WTC11 (cell line): Measurements from ENCODE around the gene NUP88. TPM values are rescaled to one million over a fixed set of nuclear protein-coding genes. Genes with fewer than 3 reads are reported as not detected.

Experiments used
- ATAC-seq: fragments of 200-7000 bp; cut with Tn5 transposase; 2 replicates; pipeline ENCODE4 v1.10.0; 2021; ENCODE audit warnings: mild to moderate bottlenecking, moderate library complexity
- CTCF ChIA-PET: fragments of 300-600 bp; sonication (Branson Sonifier 250); formaldehyde crosslinking; loops from one replicate; lab custom pipeline; 2021; ENCODE audit warnings: antibody characterized with exemption; lab: Charles Lee
- POLR2A ChIA-PET: fragments of 350-600 bp; sonication (Branson Sonifier 250); formaldehyde crosslinking; loops from one replicate; lab custom pipeline; 2021; ENCODE audit warnings: antibody characterized with exemption; lab: Charles Lee
- DNase-seq: peaks from one replicate; pipeline ENCODE4 v3.0.0; 2021; ENCODE audit warnings: low spot score
- H3K27ac Mint-ChIP-seq: 2 replicates; pipeline ENCODE4 v1.8.0; 2021; ENCODE audit warnings: mixed read lengths
- H3K27me3 Mint-ChIP-seq: 2 replicates; pipeline ENCODE4 v1.8.0; 2021; ENCODE audit warnings: low read depth, mild to moderate bottlenecking, moderate library complexity, mixed read lengths
- H3K36me3 Mint-ChIP-seq: 2 replicates; pipeline ENCODE4 v1.8.0; 2021; ENCODE audit warnings: mixed read lengths
- H3K4me1 Mint-ChIP-seq: 2 replicates; pipeline ENCODE4 v1.8.0; 2022; ENCODE audit warnings: mixed read lengths
- H3K4me3 Mint-ChIP-seq: 2 replicates; pipeline ENCODE4 v1.8.0; 2021; ENCODE audit warnings: mild to moderate bottlenecking, moderate library complexity, mixed read lengths
- H3K9me3 Mint-ChIP-seq: 2 replicates; pipeline ENCODE4 v1.8.0; 2021; ENCODE audit warnings: mixed read lengths
- AFF4 ChIP-seq: sonication (generic); formaldehyde crosslinking; IDR thresholded peaks from 2 replicates; pipeline ENCODE4 v1.8.1; 2023; ENCODE audit warnings: mild to moderate bottlenecking, missing genetic modification reagents, borderline replicate concordance
- ELF4 ChIP-seq: sonication (generic); formaldehyde crosslinking; IDR thresholded peaks from 2 replicates; pipeline ENCODE4 v1.8.1; 2022; ENCODE audit warnings: low read depth, mild to moderate bottlenecking, moderate library complexity, missing genetic modification reagents
- FOXJ3 ChIP-seq: sonication (generic); formaldehyde crosslinking; IDR thresholded peaks from 2 replicates; pipeline ENCODE4 v1.9.0; 2021; ENCODE audit warnings: missing genetic modification reagents, mild to moderate bottlenecking, borderline replicate concordance
- GABPB1 ChIP-seq: sonication (generic); formaldehyde crosslinking; IDR thresholded peaks from 2 replicates; pipeline ENCODE4 v1.8.1; 2023; ENCODE audit warnings: mild to moderate bottlenecking, missing genetic modification reagents
- NFATC4 ChIP-seq: fragments of 250-450 bp; sonication (Bioruptor Pico); IDR thresholded peaks from 2 replicates; pipeline ENCODE4 v1.9.0; 2021; ENCODE audit warnings: mild to moderate bottlenecking
- NR2C2 ChIP-seq: sonication (generic); formaldehyde crosslinking; IDR thresholded peaks from 2 replicates; pipeline ENCODE4 v1.8.0; 2022; ENCODE audit warnings: mild to moderate bottlenecking, missing genetic modification reagents
- PREB ChIP-seq: sonication (generic); formaldehyde crosslinking; IDR thresholded peaks from 2 replicates; pipeline ENCODE4 v1.8.1; 2022; ENCODE audit warnings: mild to moderate bottlenecking, missing genetic modification reagents, moderate library complexity, borderline replicate concordance
- RORB ChIP-seq: fragments of 250-450 bp; sonication (Bioruptor Pico); IDR thresholded peaks from 2 replicates; pipeline ENCODE4 v1.9.0; 2021; ENCODE audit warnings: mild to moderate bottlenecking
- SMAD4 ChIP-seq: sonication (generic); formaldehyde crosslinking; IDR thresholded peaks from 2 replicates; pipeline ENCODE4 v1.8.0; 2022; ENCODE audit warnings: mild to moderate bottlenecking, missing genetic modification reagents
- SOX15 ChIP-seq: fragments of 250-450 bp; sonication (Bioruptor Pico); IDR thresholded peaks from 2 replicates; pipeline ENCODE4 v1.9.0; 2021; ENCODE audit warnings: mild to moderate bottlenecking
- TEAD1 ChIP-seq: sonication (generic); formaldehyde crosslinking; IDR thresholded peaks from 2 replicates; pipeline ENCODE4 v1.8.0; 2022; ENCODE audit warnings: mild to moderate bottlenecking, missing genetic modification reagents
- TEAD4 ChIP-seq: sonication (generic); formaldehyde crosslinking; IDR thresholded peaks from 2 replicates; pipeline ENCODE4 v1.8.0; 2022; ENCODE audit warnings: mild to moderate bottlenecking, missing genetic modification reagents
- TP53 ChIP-seq: sonication (generic); formaldehyde crosslinking; IDR thresholded peaks from 2 replicates; pipeline ENCODE4 v1.8.1; 2023; ENCODE audit warnings: mild to moderate bottlenecking, missing genetic modification reagents
- ZMAT4 ChIP-seq: fragments of 250-450 bp; sonication (Bioruptor Pico); IDR thresholded peaks from 2 replicates; pipeline ENCODE4 v1.9.0; 2021; ENCODE audit warnings: mild to moderate bottlenecking
- ZNF138 ChIP-seq: sonication (generic); formaldehyde crosslinking; conservative IDR thresholded peaks from 2 replicates; pipeline ENCODE4 v1.8.1; 2022; ENCODE audit warnings: mild to moderate bottlenecking, moderate library complexity, missing genetic modification reagents
- ZNF219 ChIP-seq: sonication (generic); formaldehyde crosslinking; IDR thresholded peaks from 2 replicates; pipeline ENCODE4 v1.8.0; 2023; ENCODE audit warnings: missing genetic modification reagents, mild to moderate bottlenecking, borderline replicate concordance
- ZNF317 ChIP-seq: sonication (generic); formaldehyde crosslinking; IDR thresholded peaks from 2 replicates; pipeline ENCODE4 v1.8.1; 2023; ENCODE audit warnings: low read depth, mild to moderate bottlenecking, moderate library complexity, missing genetic modification reagents, borderline replicate concordance
- ZSCAN18 ChIP-seq: fragments of 250-450 bp; sonication (Bioruptor Pico); IDR thresholded peaks from 2 replicates; pipeline ENCODE4 v2.1.2; 2022; ENCODE audit warnings: mild to moderate bottlenecking, moderate library complexity
- total RNA-seq: library from RNA; stranded (reverse); gene quantifications from 3 replicates; pipeline ENCODE4 v1.2.3, GENCODE V29; 2021
- TF ChIP-seq, protein P1 (sequence below): fragments of 250-450 bp; sonication (Bioruptor Pico); conservative IDR thresholded peaks from 2 replicates; pipeline ENCODE4 v1.9.0; 2021; ENCODE audit warnings: mild to moderate bottlenecking
- TF ChIP-seq, protein P2 (sequence below): sonication (generic); formaldehyde crosslinking; IDR thresholded peaks from 2 replicates; pipeline ENCODE4 v1.8.0; 2023; ENCODE audit warnings: mild to moderate bottlenecking, missing genetic modification reagents

NUP88 gene
- total RNA-seq, 1 experiment from 2014 or later = 87.7 TPM

DNA sequence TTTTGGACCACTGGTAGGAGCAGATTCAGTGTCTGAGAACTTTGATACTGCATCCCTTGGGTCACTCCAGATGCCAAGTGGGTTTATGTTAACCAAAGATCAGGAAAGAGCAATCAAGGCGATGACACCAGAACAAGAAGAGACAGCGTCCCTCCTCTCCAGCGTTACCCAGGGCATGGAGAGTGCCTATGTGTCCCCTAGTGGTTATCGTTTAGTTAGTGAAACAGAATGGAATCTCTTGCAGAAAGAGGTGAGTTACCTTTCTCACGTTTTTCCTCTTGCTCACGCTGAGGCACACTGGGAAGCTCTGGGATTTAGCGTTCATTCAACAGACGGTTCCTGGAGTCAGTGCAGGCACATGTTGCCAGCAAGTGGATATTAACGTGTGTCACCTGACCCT is 58.0 kb downstream of the NUP88 start:
- Mint-ChIP-seq H3K27ac (peak overlapping the region; percentile 84), H3K9me3 (no peaks in the 10 kb centered on the region), H3K4me3 (no peak overlapping the region), H3K4me1 (peaks cover 18% of the 10 kb centered on the region), H3K36me3 (peaks cover 47% of the 10 kb centered on the region), H3K27me3 (no peaks in the 10 kb centered on the region)
- no peak for DNase-seq
- CTCF ChIA-PET = interaction anchor here (0.6 to 1.0 kb wide), 4 partner anchors 48 to 113 kb away, joined by 3 read pairs; no protein-coding TSS in a partner anchor
- ATAC-seq = peak; percentile 61
- TF ChIP-seq ZNF219 (CRISPR knock-in tag) = no peak
- TF ChIP-seq, protein P1, sequence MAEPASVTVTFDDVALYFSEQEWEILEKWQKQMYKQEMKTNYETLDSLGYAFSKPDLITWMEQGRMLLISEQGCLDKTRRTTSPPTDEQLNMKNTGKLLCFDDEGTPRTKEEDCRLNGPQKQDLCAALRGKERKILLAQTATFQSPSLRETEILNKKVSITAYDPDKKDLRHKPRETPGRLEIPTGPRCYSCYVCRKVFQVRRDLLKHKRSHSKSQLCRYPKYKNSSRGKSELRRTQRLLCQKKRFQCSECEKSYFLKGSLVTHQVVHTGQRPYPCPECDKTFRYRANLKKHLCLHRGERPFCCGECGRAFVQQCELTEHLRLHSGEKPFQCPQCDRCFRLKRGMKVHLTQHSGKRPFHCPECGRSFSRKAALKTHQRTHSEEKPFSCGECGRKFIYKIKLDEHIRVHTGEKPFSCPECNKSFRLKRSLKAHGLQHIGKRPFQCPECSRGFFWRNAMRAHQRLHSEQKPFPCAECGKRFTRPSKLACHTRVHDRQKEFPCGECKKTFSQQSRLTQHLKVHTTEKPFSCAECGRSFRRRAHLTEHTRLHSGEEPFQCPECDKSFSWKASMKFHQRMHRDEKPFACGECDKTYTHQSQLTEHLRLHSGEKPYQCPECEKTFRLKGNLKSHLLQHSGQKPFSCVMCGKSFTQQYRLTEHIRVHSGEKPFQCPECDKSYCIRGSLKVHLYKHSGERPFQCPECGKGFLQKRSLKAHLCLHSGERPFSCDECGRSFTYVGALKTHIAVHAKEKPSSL = no peak
- no peak for TF ChIP-seq ZNF317
- TF ChIP-seq, protein P2, sequence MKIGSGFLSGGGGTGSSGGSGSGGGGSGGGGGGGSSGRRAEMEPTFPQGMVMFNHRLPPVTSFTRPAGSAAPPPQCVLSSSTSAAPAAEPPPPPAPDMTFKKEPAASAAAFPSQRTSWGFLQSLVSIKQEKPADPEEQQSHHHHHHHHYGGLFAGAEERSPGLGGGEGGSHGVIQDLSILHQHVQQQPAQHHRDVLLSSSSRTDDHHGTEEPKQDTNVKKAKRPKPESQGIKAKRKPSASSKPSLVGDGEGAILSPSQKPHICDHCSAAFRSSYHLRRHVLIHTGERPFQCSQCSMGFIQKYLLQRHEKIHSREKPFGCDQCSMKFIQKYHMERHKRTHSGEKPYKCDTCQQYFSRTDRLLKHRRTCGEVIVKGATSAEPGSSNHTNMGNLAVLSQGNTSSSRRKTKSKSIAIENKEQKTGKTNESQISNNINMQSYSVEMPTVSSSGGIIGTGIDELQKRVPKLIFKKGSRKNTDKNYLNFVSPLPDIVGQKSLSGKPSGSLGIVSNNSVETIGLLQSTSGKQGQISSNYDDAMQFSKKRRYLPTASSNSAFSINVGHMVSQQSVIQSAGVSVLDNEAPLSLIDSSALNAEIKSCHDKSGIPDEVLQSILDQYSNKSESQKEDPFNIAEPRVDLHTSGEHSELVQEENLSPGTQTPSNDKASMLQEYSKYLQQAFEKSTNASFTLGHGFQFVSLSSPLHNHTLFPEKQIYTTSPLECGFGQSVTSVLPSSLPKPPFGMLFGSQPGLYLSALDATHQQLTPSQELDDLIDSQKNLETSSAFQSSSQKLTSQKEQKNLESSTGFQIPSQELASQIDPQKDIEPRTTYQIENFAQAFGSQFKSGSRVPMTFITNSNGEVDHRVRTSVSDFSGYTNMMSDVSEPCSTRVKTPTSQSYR (CRISPR knock-in tag) = no peak
- no peak for TF ChIP-seq SOX15 (CRISPR knock-in tag)
- no peak for TF ChIP-seq PREB (CRISPR knock-in tag)
- TF ChIP-seq NR2C2 = no peak
- TF ChIP-seq SMAD4 = no peak
- TF ChIP-seq ZMAT4 (CRISPR knock-in tag) = no peak
- TF ChIP-seq FOXJ3 (CRISPR knock-in tag) = no peak
- no peak for TF ChIP-seq ZSCAN18 (CRISPR knock-in tag)
- TF ChIP-seq RORB = no peak
- TF ChIP-seq ELF4 (CRISPR knock-in tag) = no peak
- TF ChIP-seq TEAD1 (CRISPR knock-in tag) = no peak
- POLR2A ChIA-PET = no interaction called here

DNA sequence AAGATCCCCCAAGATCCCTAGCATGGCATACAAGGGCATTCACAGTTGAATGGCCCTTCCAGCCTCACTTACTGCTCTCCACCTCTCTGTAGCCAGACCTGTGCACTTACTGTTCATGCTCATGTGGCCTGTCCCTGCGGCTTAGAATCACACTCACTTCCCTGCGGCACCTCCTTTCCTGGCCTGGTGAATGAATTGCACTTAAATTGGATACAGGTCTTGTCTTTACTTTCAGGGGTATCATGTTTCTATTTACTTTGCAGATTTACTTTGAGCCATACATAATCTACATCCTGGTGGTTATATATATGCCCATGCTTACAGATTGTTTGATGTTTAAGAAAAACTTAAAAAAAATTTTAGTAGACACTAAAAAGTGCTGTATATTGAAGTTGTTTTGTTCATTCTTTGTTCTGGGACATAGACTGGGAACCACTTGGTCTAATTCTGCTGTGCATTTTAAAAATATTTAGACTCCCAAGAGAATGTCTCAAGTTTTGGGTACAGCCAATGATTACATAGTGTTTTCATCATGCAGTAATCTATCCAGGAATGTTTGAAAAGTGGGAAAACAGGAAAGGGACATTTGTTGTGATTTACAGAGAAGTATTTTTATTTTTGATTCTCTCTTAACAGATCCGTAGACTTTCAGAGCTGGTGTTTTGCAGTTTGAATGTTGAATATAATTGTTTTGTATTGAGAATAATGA is 63.9 kb downstream of the NUP88 start:
- Mint-ChIP-seq H3K9me3 (no peaks in the 10 kb centered on the region), H3K4me1 (peaks cover 5% of the 10 kb centered on the region), H3K27me3 (no peaks in the 10 kb centered on the region), H3K36me3 (peaks cover 46% of the 10 kb centered on the region), H3K4me3 (no peak overlapping the region), H3K27ac (peak overlapping the region; percentile 25; the same call in 1 of the 2 replicates)
- DNase-seq = no peak
- POLR2A ChIA-PET = no interaction called here
- no peak for ATAC-seq
- TF ChIP-seq ZNF138 (no peak), TEAD4 (CRISPR knock-in tag) (no peak), NR2C2 (no peak), AFF4 (CRISPR knock-in tag) (no peak), SOX15 (CRISPR knock-in tag) (no peak), TP53 (CRISPR knock-in tag) (no peak), NFATC4 (CRISPR knock-in tag) (no peak), GABPB1 (CRISPR knock-in tag) (0 out of 2 replicates have a peak, but pooled peaks have one; percentile 24)
- CTCF ChIA-PET = no interaction called here
